H1 (cell line): ENCODE measurements around the gene ATG2B. TPM values are rescaled to one million over a fixed set of nuclear protein-coding genes. Genes with fewer than 3 reads are reported as not detected.
A peak's percentile ranks its signal among the peaks of the same experiment; 100 is the strongest.

Experiments used
- CTCF ChIA-PET: fragments of 300-600 bp; sonication (Branson Sonifier 250); formaldehyde crosslinking; loops from one replicate; lab custom pipeline; 2021; ENCODE audit not compliant: partially characterized antibody; lab: Charles Lee
- POLR2A ChIA-PET: fragments of 300-600 bp; sonication (Branson Sonifier 250); formaldehyde crosslinking; loops from one replicate; lab custom pipeline; 2021; ENCODE audit warnings: inconsistent platforms; ENCODE audit not compliant: partially characterized antibody; lab: Charles Lee
- DNase-seq, 2 experiments: peaks; one replicate each; pipeline versions ENCODE4 v3.0.0 to v3.0.0-alpha.2; 2010 to 2022; ENCODE audit warnings: low spot score in 2 of 2, low read depth in 1 of 2, mixed read lengths in 1 of 2
- FAIRE-seq: peaks from 2 replicates; lab custom pipeline; 2011; peaks lifted over from hg19 to GRCh38; lab: Jason Lieb, UNC
- H2AFZ ChIP-seq: 2 replicates; pipeline ENCODE4 v1.8.1; 2012; ENCODE audit warnings: low read length, inconsistent platforms
- H2AK5ac ChIP-seq: 2 replicates; pipeline ENCODE4 v1.6.1; 2013; ENCODE audit warnings: low read depth, low read length
- H2BK120ac ChIP-seq: replicated peaks from 2 replicates; pipeline ENCODE3; 2013; ENCODE audit warnings: low read depth, low read length, inconsistent platforms
- H2BK12ac ChIP-seq: 2 replicates; pipeline ENCODE4 v1.6.1; 2013; ENCODE audit warnings: low read depth, low read length
- H2BK15ac ChIP-seq: 2 replicates; pipeline ENCODE4 v1.6.1; 2013; ENCODE audit warnings: low read length
- H2BK20ac ChIP-seq: 2 replicates; pipeline ENCODE4 v1.6.1; 2013; ENCODE audit warnings: low read length
- H2BK5ac ChIP-seq: 2 replicates; pipeline ENCODE4 v1.6.1; 2013; ENCODE audit warnings: low read depth, low read length
- H3K14ac ChIP-seq: 2 replicates; pipeline ENCODE4 v1.6.1; 2013; ENCODE audit warnings: inconsistent platforms; ENCODE audit not compliant: insufficient read length
- H3K18ac ChIP-seq: 2 replicates; pipeline ENCODE4 v1.6.1; 2013; ENCODE audit warnings: low read length; ENCODE audit errors: extremely low read depth
- H3K23ac ChIP-seq: 2 replicates; pipeline ENCODE4 v1.6.1; 2013; ENCODE audit warnings: inconsistent platforms; ENCODE audit not compliant: insufficient read length
- H3K23me2 ChIP-seq: 2 replicates; pipeline ENCODE4 v1.6.1; 2013; ENCODE audit warnings: low read depth, low read length
- H3K27ac ChIP-seq: 2 replicates; pipeline ENCODE4 v1.6.1; 2011; ENCODE audit warnings: low read depth, low read length, inconsistent platforms
- H3K27me3 ChIP-seq, 4 experiments: replicated peaks in 1 of 4; 1 replicate in 1 of 4; 2 replicates in 3 of 4; pipeline versions ENCODE4 v1.6.1 to v1.8.1; 2011 to 2013; ENCODE audit warnings: low read length in 3 of 4, mild to moderate bottlenecking in 3 of 4, inconsistent platforms in 2 of 4, mixed read lengths in 2 of 4, moderate library complexity in 1 of 4; ENCODE audit not compliant: control insufficient read depth in 3 of 4, insufficient read depth in 3 of 4; ENCODE audit errors: extremely low read depth in 1 of 4
- H3K36me3 ChIP-seq, 4 experiments: 2 replicates each; pipeline versions ENCODE4 v1.6.1 to v1.8.1; 2011 to 2013; ENCODE audit warnings: mild to moderate bottlenecking in 4 of 4, low read length in 3 of 4, moderate library complexity in 2 of 4, control low read depth in 1 of 4, inconsistent platforms in 1 of 4; ENCODE audit not compliant: insufficient read depth in 4 of 4, control insufficient read depth in 2 of 4
- H3K4ac ChIP-seq: replicated peaks from 2 replicates; pipeline ENCODE3; 2013; ENCODE audit warnings: low read length, low read depth, mixed read lengths, inconsistent platforms; ENCODE audit not compliant: insufficient read length
- H3K4me1 ChIP-seq, 4 experiments: replicated peaks in 1 of 4; 1 replicate in 1 of 4; 2 replicates in 3 of 4; pipeline versions ENCODE4 v1.6.1 to v1.8.1; 2011 to 2013; ENCODE audit warnings: low read length in 3 of 4, inconsistent platforms in 2 of 4, mixed read lengths in 1 of 4; ENCODE audit not compliant: insufficient read depth in 4 of 4, control insufficient read depth in 3 of 4
- H3K4me2 ChIP-seq, 2 experiments: 2 replicates each; pipeline versions ENCODE4 v1.6.1 to v1.8.1; 2011 to 2013; ENCODE audit warnings: low read depth in 2 of 2, low read length in 2 of 2, control low read depth in 1 of 2, inconsistent platforms in 1 of 2, mild to moderate bottlenecking in 1 of 2; ENCODE audit not compliant: insufficient read depth in 1 of 2
- H3K4me3 ChIP-seq, 4 experiments: fragments of 200-600, 300-600 bp in 1 of 4; sonication (generic), shearing (Covaris generic), sonication (Bioruptor Twin) in 1 of 4; 2 replicates each; pipeline versions ENCODE4 v1.5.1 to v1.8.1; 2011 to 2016; ENCODE audit warnings: low read length in 4 of 4, low read depth in 3 of 4, control low read depth in 2 of 4, inconsistent platforms in 2 of 4, mild to moderate bottlenecking in 2 of 4, mixed read lengths in 1 of 4, moderate library complexity in 1 of 4; ENCODE audit not compliant: insufficient read depth in 2 of 4; ENCODE audit errors: extremely low read depth in 1 of 4
- H3K56ac ChIP-seq: replicated peaks from 2 replicates; pipeline ENCODE3; 2013; ENCODE audit warnings: low read depth, mild to moderate bottlenecking, mixed read lengths, low read length, inconsistent platforms; ENCODE audit not compliant: insufficient read length
- H3K79me1 ChIP-seq: 2 replicates; pipeline ENCODE4 v1.6.1; 2013; ENCODE audit warnings: low read depth, low read length, control low read depth
- H3K79me2 ChIP-seq, 2 experiments: 2 replicates each; pipeline versions ENCODE4 v1.6.1 to v1.8.1; 2012 to 2013; ENCODE audit warnings: low read length in 2 of 2, mild to moderate bottlenecking in 2 of 2, inconsistent platforms in 1 of 2; ENCODE audit not compliant: insufficient read depth in 2 of 2, control insufficient read depth in 1 of 2
- H3K9ac ChIP-seq, 4 experiments: replicated peaks in 1 of 4; 1 replicate in 1 of 4; 2 replicates in 3 of 4; pipeline versions ENCODE4 v1.6.1 to v1.8.1; 2011 to 2013; ENCODE audit warnings: low read depth in 3 of 4, low read length in 3 of 4, control low read depth in 2 of 4, mild to moderate bottlenecking in 2 of 4, moderate library complexity in 2 of 4, inconsistent platforms in 1 of 4; ENCODE audit errors: extremely low read depth in 1 of 4
- H3K9me3 ChIP-seq, 2 experiments: 2 replicates each; pipeline versions ENCODE4 v1.6.1 to v1.8.1; 2012 to 2013; ENCODE audit warnings: mild to moderate bottlenecking in 2 of 2, moderate library complexity in 2 of 2, control low read depth in 1 of 2, inconsistent platforms in 1 of 2, low read depth in 1 of 2, low read length in 1 of 2, mixed read lengths in 1 of 2; ENCODE audit not compliant: insufficient read depth in 2 of 2
- H4K20me1 ChIP-seq, 2 experiments: replicated peaks in 1 of 2; 2 replicates each; pipeline versions ENCODE3 to v1.8.1; 2011 to 2013; ENCODE audit warnings: inconsistent platforms in 2 of 2, low read length in 2 of 2, mild to moderate bottlenecking in 1 of 2; ENCODE audit not compliant: insufficient read depth in 2 of 2, control insufficient read depth in 1 of 2
- H4K5ac ChIP-seq: 2 replicates; pipeline ENCODE4 v1.6.1; 2013; ENCODE audit warnings: low read length, low read depth, mixed read lengths, inconsistent platforms; ENCODE audit not compliant: insufficient read length
- H4K8ac ChIP-seq: 2 replicates; pipeline ENCODE4 v1.8.0; 2013; ENCODE audit warnings: mild to moderate bottlenecking, moderate library complexity, low read length, inconsistent platforms; ENCODE audit not compliant: insufficient read depth; ENCODE audit errors: extremely low read depth
- H4K91ac ChIP-seq: replicated peaks from 2 replicates; pipeline ENCODE3; 2013; ENCODE audit warnings: low read length, mixed read lengths, inconsistent platforms; ENCODE audit not compliant: insufficient read length
- CTCF ChIP-seq, 3 experiments: IDR thresholded peaks; 1 replicate in 2 of 3; 2 replicates in 1 of 3; pipeline versions ENCODE4 v1.5.1 to v1.6.1; 2011; ENCODE audit warnings: low read length in 3 of 3, mild to moderate bottlenecking in 3 of 3, inconsistent platforms in 2 of 3, low read depth in 1 of 3, moderate library complexity in 1 of 3; ENCODE audit not compliant: insufficient read depth in 1 of 3; ENCODE audit errors: control extremely low read depth in 1 of 3
- RAD21 ChIP-seq, 2 experiments: IDR thresholded peaks in 1 of 2; conservative IDR thresholded peaks in 1 of 2; 2 replicates each; pipeline ENCODE4 v1.6.1; 2011; ENCODE audit warnings: low read depth in 2 of 2, low read length in 2 of 2, improper control_type of control experiment in 1 of 2, inconsistent platforms in 1 of 2, mild to moderate bottlenecking in 1 of 2, moderate library complexity in 1 of 2
- SUZ12 ChIP-seq: fragments of 200-600 bp; sonication (generic); IDR thresholded peaks from 2 replicates; pipeline ENCODE4 v1.6.1; 2012; ENCODE audit warnings: mild to moderate bottlenecking, inconsistent platforms, low read length, moderate library complexity, mixed read lengths
- WGBS, 2 experiments: shearing (Covaris generic) in 1 of 2; methylation state at CpG; one replicate each; pipeline versions ENCODE4 v1.1.6 to v1.1.7; 2013 to 2015; ENCODE audit warnings: low lambda C conversion rate in 2 of 2, mixed read lengths in 2 of 2, inconsistent platforms in 1 of 2, low coverage in 1 of 2, missing lambda C conversion rate in 1 of 2; ENCODE audit not compliant: insufficient replicate concordance in 2 of 2, insufficient coverage in 1 of 2, insufficient read length in 1 of 2; ENCODE audit errors: extremely low coverage in 1 of 2, missing lambda C conversion rate in 1 of 2; 5-methylcytosine and 5-hydroxymethylcytosine counted together
- polyA plus RNA-seq, 7 experiments: library from polyadenylated mRNA; depleted of rRNA in 3 of 7; stranded (reverse) in 5 of 7; unstranded in 2 of 7; fragments of >200 nt in 5 of 7; fragments of 200-250 nt in 2 of 7; gene quantifications; 1 replicate in 5 of 7; 2 replicates in 1 of 7; 4 replicates in 1 of 7; pipeline versions ENCODE4 v1.2.1 to v1.2.3, GENCODE V29; 2011 to 2013; ENCODE audit warnings: missing spikeins in 2 of 7, mixed read lengths in 2 of 7
- total RNA-seq: library from RNA; stranded (reverse); fragmentation: NEBNext Ultra II Directional; extraction: Animal tissue kit (Norgen Biotek cat#: 25700); gene quantifications from 2 replicates; pipeline ENCODE4 v1.2.1, GENCODE V29; 2021

ATG2B gene
- total and polyA plus RNA-seq, 2 of the 8 experiments (the other 6 are each of a cell fraction or from before 2014, with no cell fraction given) = 4.6 to 14.4 TPM

- Histone ChIP-seq H2AFZ (no peak overlapping the region), H3K4me1 (no peaks in the 10 kb centered on the region), H3K79me1 (no peaks in the 10 kb centered on the region), H3K56ac (no peak overlapping the region), H3K14ac (no peak overlapping the region), H3K9me3 (no peaks in the 10 kb centered on the region), H3K4ac (no peak overlapping the region), H3K4me3 (no peak overlapping the region), H3K4me2 (no peak overlapping the region), H3K9ac (no peak overlapping the region), H3K27me3 (no peaks in the 10 kb centered on the region), H4K5ac (no peak overlapping the region), H3K36me3 (peaks cover 0 to 4% (median 0%) of the 10 kb centered on the region in 4 experiments; a peak in 2 of 8 replicates), H2BK120ac (no peak overlapping the region), H2BK12ac (no peak overlapping the region), H4K91ac (no peak overlapping the region), H3K18ac (no peak overlapping the region), H2BK20ac (no peak overlapping the region), H4K8ac (no peak overlapping the region), H4K20me1 (no peaks in the 10 kb centered on the region), H3K27ac (no peak overlapping the region), H2BK5ac (no peak overlapping the region), H3K79me2 (no peaks in the 10 kb centered on the region), H2BK15ac (no peak overlapping the region), H3K23ac (no peak overlapping the region), H3K23me2 (no peaks in the 10 kb centered on the region; the same call in 1 of the 2 replicates), H2AK5ac (no peak overlapping the region)
- TF ChIP-seq RAD21 (IDR thresholded peaks at IDR 0.05 in 1 of 2, conservative IDR thresholded peaks at IDR 0.05 in 1 of 2; ENCODE audit: low read depth in 2 of 2, low read length in 2 of 2) (peak in 1 of 2 experiments; percentile 47; a peak in 3 of 4 replicates), SUZ12 (no peak), CTCF (IDR thresholded peaks at IDR 0.05; ENCODE audit: control extremely low read depth in 1 of 3, insufficient read depth in 1 of 3, low read depth in 1 of 3, low read length in 3 of 3) (peak in 1 of 3 experiments; percentile 20; a peak in 2 of 4 replicates)
- CTCF ChIA-PET = interaction anchor here (0.6 to 3.1 kb wide), 10 partner anchors 11 to 237 kb away, joined by 3 to 16 read pairs (median 4); no protein-coding TSS in a partner anchor
- WGBS, 2 experiments = 95% methylated on average over 2 of the region's 2 CpGs; no CpG with 5 or more reads in 1 of the 2 experiments
- POLR2A ChIA-PET = no interaction called here
- DNase-seq = no peak
- FAIRE-seq = no peak
These were observed 66.1 kb downstream of the ATG2B start for GRCh38 chr14:96297000-96297399.
